Cardiac fibroblast (primary cell): ENCODE results near the gene PSMB1.

ENCODE experiments used
- DNase-seq, 2 donors: peaks; one replicate each; pipeline versions ENCODE4 v3.0.0 to v3.0.0-alpha.2; 2010; ENCODE audit warnings: low read depth in 2 of 2
- H3K4me3 ChIP-seq, 2 donors: replicated peaks in 1 of 2; 1 replicate in 1 of 2; 2 replicates in 1 of 2; pipeline ENCODE4 v1.5.1; 2011; ENCODE audit warnings: low read depth in 2 of 2, low read length in 2 of 2, mild to moderate bottlenecking in 2 of 2, moderate library complexity in 1 of 2
- CTCF ChIP-seq: IDR thresholded peaks from one replicate; pipeline ENCODE4 v1.5.1; 2011; ENCODE audit warnings: low read depth, mild to moderate bottlenecking, low read length, inconsistent platforms

Gene PSMB1

GRCh38 chr6:170583756-170584180 is 30.7 kb upstream of the PSMB1 start:
- H3K4me3 ChIP-seq = peak overlapping the region; percentile 75 to 97
- DNase-seq = no peak
- TF ChIP-seq CTCF = peak; percentile 13

GRCh38 chr6:170578909-170579308 is 25.8 kb upstream of the PSMB1 start:
- H3K4me3 ChIP-seq = no peak overlapping the region
- no peak for DNase-seq
- no peak for TF ChIP-seq CTCF

GRCh38 chr6:170575250-170575649 is 22.1 kb upstream of the PSMB1 start:
- no peak overlapping the region for H3K4me3 ChIP-seq
- DNase-seq = peak; percentile 18 to 27
- TF ChIP-seq CTCF = peak; percentile 20

GRCh38 chr6:170572704-170573466 is 19.8 kb upstream of the PSMB1 start:
- TF ChIP-seq CTCF = no peak
- peak in 1 of 2 donors; percentile 28 for DNase-seq
- no peak overlapping the region for H3K4me3 ChIP-seq

- no peak overlapping the region for H3K4me3 ChIP-seq
- DNase-seq = no peak
- TF ChIP-seq CTCF = no peak
These were observed 11.9 kb upstream of the PSMB1 start for GRCh38 chr6:170564936-170565530.

- DNase-seq = no peak
These were observed 8.4 kb upstream of the PSMB1 start for GRCh38 chr6:170561555-170561954.

More at GRCh38 chr6:170561555-170561954, 8.4 kb upstream of the PSMB1 start:
- TF ChIP-seq CTCF = no peak
- no peak overlapping the region for H3K4me3 ChIP-seq
